Suprapubic skin (tissue), 4 donors: ENCODE measurements around the gene RSPRY1. TPM values are rescaled to one million over a fixed set of nuclear protein-coding genes. Genes with fewer than 3 reads are reported as not detected.

Source experiments
- DNase-seq, 2 donors: peaks; one replicate each; pipeline ENCODE4 v3.0.0-alpha.2; 2019; ENCODE audit warnings: low spot score in 2 of 2
- H3K27ac ChIP-seq: fragments of 200-600 bp; sonication (generic); one replicate; pipeline ENCODE4 v1.5.1; 2019
- H3K27me3 ChIP-seq: fragments of 200-600 bp; sonication (generic); one replicate; pipeline ENCODE4 v1.5.1; 2019
- H3K36me3 ChIP-seq: fragments of 200-600 bp; sonication (generic); one replicate; pipeline ENCODE4 v1.5.1; 2019
- H3K4me1 ChIP-seq: fragments of 200-600 bp; sonication (generic); one replicate; pipeline ENCODE4 v1.5.1; 2019
- H3K4me3 ChIP-seq: fragments of 200-600 bp; sonication (generic); one replicate; pipeline ENCODE4 v1.5.1; 2019; ENCODE audit warnings: mild to moderate bottlenecking
- H3K9me3 ChIP-seq: fragments of 200-600 bp; sonication (generic); one replicate; pipeline ENCODE4 v1.5.1; 2019
- EP300 ChIP-seq: sonication (generic); formaldehyde crosslinking; IDR thresholded peaks from one replicate; pipeline ENCODE4 v1.6.1; 2017; ENCODE audit warnings: antibody characterized with exemption
- POLR2A ChIP-seq, 2 donors: fragments of 450-650 bp; IDR thresholded peaks; one replicate each; pipeline ENCODE4 v1.6.1; 2017; ENCODE audit warnings: antibody characterized with exemption in 2 of 2, mild to moderate bottlenecking in 2 of 2, moderate library complexity in 2 of 2
- POLR2AphosphoS5 ChIP-seq, 3 donors: sonication (generic); formaldehyde crosslinking; IDR thresholded peaks; one replicate each; pipeline ENCODE4 v1.6.1; 2017; ENCODE audit warnings: antibody characterized with exemption in 3 of 3
- WGBS: methylation state at CpG from one replicate; pipeline ENCODE4 v1.1.5; 2018; 5-methylcytosine and 5-hydroxymethylcytosine counted together
- total RNA-seq, 4 donors: library from RNA; depleted of rRNA; stranded (reverse); fragments of >200 nt; gene quantifications; one replicate each; pipeline ENCODE4 v1.1.0, GENCODE V29; 2016
- TF ChIP-seq, protein P1 (sequence below), 2 donors: fragments of 200-600 bp in 1 of 2; fragments of 450-650 bp in 1 of 2; sonication (generic) in 1 of 2; IDR thresholded peaks; one replicate each; pipeline ENCODE4 v1.5.1; 2016 to 2019; ENCODE audit warnings: antibody characterized with exemption in 2 of 2, mild to moderate bottlenecking in 1 of 2, moderate library complexity in 1 of 2

The RSPRY1 gene
- total RNA-seq, 4 donors from 2014 or later = 16.3 to 48.3 (median 35.2) TPM

DNA sequence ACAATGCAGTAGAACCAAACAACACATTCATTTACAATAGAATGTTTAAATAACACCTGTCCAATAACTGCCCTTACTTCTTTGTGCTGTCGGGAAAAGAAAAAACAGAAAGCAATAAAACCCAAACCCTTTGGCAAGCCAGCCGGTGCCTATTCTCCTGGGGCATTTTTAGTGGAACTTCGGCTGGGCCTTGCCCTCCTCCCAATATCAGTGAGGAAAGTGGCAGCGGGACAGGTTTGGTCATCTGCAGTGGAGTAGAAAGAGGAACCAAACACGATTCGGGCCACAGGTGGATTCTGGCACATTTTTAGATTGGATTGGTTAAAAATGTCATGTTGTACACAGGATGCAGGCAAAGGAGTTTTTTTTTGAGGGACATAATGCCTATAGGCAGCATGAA is 32.3 kb upstream of the RSPRY1 start:
- 82% methylated on average over 6 of the region's 6 CpGs for WGBS
- Histone ChIP-seq H3K4me1 (peaks cover 2% of the 10 kb centered on the region), H3K27me3 (no peaks in the 10 kb centered on the region), H3K36me3 (peaks cover 51% of the 10 kb centered on the region), H3K9me3 (no peaks in the 10 kb centered on the region), H3K4me3 (no peak overlapping the region), H3K27ac (no peak overlapping the region)
- TF ChIP-seq POLR2AphosphoS5 (IDR thresholded peaks at IDR 0.05) (no peak), EP300 (no peak), POLR2A (IDR thresholded peaks at IDR 0.05) (no peak)
- TF ChIP-seq, protein P1, sequence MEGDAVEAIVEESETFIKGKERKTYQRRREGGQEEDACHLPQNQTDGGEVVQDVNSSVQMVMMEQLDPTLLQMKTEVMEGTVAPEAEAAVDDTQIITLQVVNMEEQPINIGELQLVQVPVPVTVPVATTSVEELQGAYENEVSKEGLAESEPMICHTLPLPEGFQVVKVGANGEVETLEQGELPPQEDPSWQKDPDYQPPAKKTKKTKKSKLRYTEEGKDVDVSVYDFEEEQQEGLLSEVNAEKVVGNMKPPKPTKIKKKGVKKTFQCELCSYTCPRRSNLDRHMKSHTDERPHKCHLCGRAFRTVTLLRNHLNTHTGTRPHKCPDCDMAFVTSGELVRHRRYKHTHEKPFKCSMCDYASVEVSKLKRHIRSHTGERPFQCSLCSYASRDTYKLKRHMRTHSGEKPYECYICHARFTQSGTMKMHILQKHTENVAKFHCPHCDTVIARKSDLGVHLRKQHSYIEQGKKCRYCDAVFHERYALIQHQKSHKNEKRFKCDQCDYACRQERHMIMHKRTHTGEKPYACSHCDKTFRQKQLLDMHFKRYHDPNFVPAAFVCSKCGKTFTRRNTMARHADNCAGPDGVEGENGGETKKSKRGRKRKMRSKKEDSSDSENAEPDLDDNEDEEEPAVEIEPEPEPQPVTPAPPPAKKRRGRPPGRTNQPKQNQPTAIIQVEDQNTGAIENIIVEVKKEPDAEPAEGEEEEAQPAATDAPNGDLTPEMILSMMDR (IDR thresholded peaks at IDR 0.05) = no peak
- no peak for DNase-seq

DNA sequence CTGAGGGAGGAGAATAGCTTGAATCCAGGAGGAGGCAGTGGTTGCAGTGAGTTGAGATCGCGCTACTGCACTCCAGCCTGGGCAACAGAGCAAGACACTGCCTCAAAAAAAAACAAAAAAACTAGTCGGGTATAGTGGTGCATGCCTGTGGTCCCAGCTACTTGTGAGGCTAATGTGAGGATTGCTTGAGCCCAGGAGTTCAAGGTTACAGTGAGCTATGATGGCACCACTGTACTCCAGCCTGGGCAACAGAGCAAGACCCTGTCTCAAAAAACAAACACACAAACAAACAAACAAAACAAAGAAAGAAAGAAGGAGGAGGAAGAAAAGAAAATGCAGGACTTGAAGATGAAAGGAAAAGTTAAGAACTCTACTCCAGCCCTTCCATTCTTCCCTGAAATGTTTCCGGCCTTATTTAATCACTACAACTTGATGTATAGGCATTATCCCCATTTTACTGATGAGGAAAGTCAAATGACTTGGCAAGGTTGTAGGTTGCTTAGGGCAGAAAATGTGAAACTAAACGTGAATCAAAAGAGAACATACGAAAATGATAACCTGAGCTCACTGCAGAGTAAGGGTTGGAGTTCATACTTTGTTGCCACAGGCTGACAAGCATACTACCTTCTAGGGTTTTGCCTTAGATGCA is 30.3 kb upstream of the RSPRY1 start:
- H3K9me3 ChIP-seq = no peaks in the 10 kb centered on the region
- WGBS = 92% methylated on average over 6 of the region's 6 CpGs
- H3K27ac ChIP-seq = no peak overlapping the region
- DNase-seq = no peak
- TF ChIP-seq, protein P1 (IDR thresholded peaks at IDR 0.05) = no peak
- TF ChIP-seq EP300 (no peak), POLR2AphosphoS5 (IDR thresholded peaks at IDR 0.05) (no peak), POLR2A (IDR thresholded peaks at IDR 0.05) (no peak)
- H3K27me3 ChIP-seq = no peaks in the 10 kb centered on the region
- H3K4me3 ChIP-seq = no peak overlapping the region
- H3K4me1 ChIP-seq = no peaks in the 10 kb centered on the region
- H3K36me3 ChIP-seq = peaks cover 58% of the 10 kb centered on the region

DNA sequence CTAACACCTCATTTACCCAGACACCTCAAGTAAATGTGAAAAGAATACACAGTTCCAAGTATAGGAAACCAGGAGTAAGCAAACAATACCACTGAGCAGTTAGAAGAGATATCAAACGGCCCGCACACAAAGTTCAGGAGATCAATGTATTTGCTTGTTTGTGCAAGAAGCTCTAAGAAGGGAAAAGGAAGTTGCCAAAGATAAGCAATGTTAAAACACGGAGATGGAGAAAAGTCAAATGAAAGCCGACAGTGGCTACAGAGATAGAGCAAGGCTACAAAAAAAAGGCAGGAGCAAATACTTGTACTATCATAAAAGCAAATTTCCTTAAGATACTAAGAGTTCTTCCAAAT is 29.8 kb upstream of the RSPRY1 start:
- WGBS = 84% methylated on average over 4 of the region's 4 CpGs
- no peaks in the 10 kb centered on the region for H3K9me3 ChIP-seq

DNA sequence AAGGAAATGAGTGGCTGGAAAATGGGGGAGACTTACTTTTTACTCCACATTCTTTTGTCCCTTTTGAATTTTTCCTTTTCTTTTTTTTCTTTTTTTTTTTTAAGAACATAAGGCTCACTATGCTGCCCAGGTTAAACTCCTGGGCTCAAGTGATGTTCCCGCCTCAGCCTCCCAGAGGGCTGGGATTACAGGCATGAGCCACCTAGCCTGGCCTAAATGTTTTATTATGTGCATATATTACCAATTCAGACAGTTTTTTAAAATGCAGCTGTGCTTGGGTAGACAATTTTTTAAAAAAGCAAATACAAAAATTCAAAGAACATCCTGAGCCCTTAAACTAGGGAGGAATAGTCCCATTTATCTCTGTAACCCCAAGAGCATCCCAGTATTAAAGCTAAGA is 28.6 kb upstream of the RSPRY1 start:
- Histone ChIP-seq H3K27ac (no peak overlapping the region), H3K4me1 (no peaks in the 10 kb centered on the region), H3K9me3 (no peaks in the 10 kb centered on the region), H3K27me3 (no peaks in the 10 kb centered on the region), H3K36me3 (peaks cover 60% of the 10 kb centered on the region), H3K4me3 (no peak overlapping the region)
- TF ChIP-seq EP300 (no peak), POLR2A (IDR thresholded peaks at IDR 0.05) (no peak), POLR2AphosphoS5 (IDR thresholded peaks at IDR 0.05) (no peak)
- TF ChIP-seq, protein P1 (IDR thresholded peaks at IDR 0.05) = no peak
- WGBS = 91% methylated on average over 1 of the region's 1 CpG
- no peak for DNase-seq

More for the DNA sequence above, 29.8 kb upstream of the RSPRY1 start:
- Histone ChIP-seq H3K4me3 (no peak overlapping the region), H3K36me3 (peaks cover 58% of the 10 kb centered on the region), H3K27me3 (no peaks in the 10 kb centered on the region), H3K27ac (no peak overlapping the region), H3K4me1 (no peaks in the 10 kb centered on the region)
- TF ChIP-seq, protein P1 (IDR thresholded peaks at IDR 0.05) = no peak
- TF ChIP-seq EP300 (no peak), POLR2A (IDR thresholded peaks at IDR 0.05) (no peak), POLR2AphosphoS5 (IDR thresholded peaks at IDR 0.05) (no peak)
- no peak for DNase-seq

DNA sequence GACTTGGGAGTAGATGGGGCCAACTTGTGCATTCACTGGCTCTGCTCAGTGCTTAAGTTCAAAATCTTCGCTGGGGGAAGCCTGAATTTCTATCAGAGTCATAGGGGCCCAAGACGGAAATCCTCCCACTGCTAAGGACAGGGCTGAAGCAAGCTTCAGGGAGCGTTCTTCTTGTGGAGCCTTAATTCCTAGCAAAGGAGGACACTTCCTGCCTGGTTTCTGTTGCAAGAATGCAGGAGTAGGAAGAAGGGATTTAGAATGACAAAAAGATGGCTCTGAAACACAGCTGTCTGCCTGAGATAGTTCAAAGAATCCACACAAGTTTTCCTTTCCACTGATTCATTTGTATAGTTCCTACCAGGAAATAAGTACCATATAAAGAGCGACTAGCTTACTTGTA is 26.7 kb upstream of the RSPRY1 start:
- DNase-seq = no peak
- Histone ChIP-seq H3K9me3 (no peaks in the 10 kb centered on the region), H3K4me3 (no peak overlapping the region), H3K4me1 (no peaks in the 10 kb centered on the region), H3K27ac (no peak overlapping the region), H3K27me3 (no peaks in the 10 kb centered on the region), H3K36me3 (peaks cover 57% of the 10 kb centered on the region)
- WGBS = 86% methylated on average over 4 of the region's 4 CpGs
- TF ChIP-seq POLR2A (IDR thresholded peaks at IDR 0.05) = no peak

DNA sequence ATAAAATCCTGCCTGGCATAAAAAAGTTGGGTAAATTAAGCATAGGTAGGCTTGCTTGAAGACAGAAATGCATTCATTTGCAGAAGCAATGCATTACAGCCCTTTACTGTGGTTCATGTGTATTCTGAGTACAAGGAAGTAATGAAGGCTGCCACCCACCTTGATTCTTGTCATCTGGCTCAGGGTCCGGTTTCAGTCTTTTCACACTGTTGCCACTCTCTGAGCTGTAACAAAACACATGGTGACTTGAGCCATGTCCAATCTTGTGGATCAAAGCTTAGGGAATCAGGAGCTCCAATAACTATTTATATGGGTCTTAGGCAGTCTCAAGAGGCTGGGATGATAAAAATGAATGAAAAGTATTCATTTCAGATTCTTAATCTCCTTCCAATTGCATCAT is 22.3 kb upstream of the RSPRY1 start:
- peaks cover 20% of the 10 kb centered on the region for H3K4me1 ChIP-seq
- H3K27ac ChIP-seq = no peak overlapping the region
- TF ChIP-seq EP300 (no peak), POLR2A (IDR thresholded peaks at IDR 0.05) (no peak), POLR2AphosphoS5 (IDR thresholded peaks at IDR 0.05) (no peak)
- TF ChIP-seq, protein P1 (IDR thresholded peaks at IDR 0.05) = no peak
- no peak for DNase-seq
- no peak overlapping the region for H3K4me3 ChIP-seq
- WGBS = 81% methylated on average over 1 of the region's 1 CpG
- no peaks in the 10 kb centered on the region for H3K27me3 ChIP-seq
- H3K9me3 ChIP-seq = no peaks in the 10 kb centered on the region
- H3K36me3 ChIP-seq = peaks cover 36% of the 10 kb centered on the region
